Measurements from ENCODE around the gene SLC8A1.

- TF ChIP-seq, protein P1, sequence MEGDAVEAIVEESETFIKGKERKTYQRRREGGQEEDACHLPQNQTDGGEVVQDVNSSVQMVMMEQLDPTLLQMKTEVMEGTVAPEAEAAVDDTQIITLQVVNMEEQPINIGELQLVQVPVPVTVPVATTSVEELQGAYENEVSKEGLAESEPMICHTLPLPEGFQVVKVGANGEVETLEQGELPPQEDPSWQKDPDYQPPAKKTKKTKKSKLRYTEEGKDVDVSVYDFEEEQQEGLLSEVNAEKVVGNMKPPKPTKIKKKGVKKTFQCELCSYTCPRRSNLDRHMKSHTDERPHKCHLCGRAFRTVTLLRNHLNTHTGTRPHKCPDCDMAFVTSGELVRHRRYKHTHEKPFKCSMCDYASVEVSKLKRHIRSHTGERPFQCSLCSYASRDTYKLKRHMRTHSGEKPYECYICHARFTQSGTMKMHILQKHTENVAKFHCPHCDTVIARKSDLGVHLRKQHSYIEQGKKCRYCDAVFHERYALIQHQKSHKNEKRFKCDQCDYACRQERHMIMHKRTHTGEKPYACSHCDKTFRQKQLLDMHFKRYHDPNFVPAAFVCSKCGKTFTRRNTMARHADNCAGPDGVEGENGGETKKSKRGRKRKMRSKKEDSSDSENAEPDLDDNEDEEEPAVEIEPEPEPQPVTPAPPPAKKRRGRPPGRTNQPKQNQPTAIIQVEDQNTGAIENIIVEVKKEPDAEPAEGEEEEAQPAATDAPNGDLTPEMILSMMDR (IDR thresholded peaks at IDR 0.05), result no peak
- TF ChIP-seq POLR2A (IDR thresholded peaks at IDR 0.05), result no peak
These were observed 16.3 kb downstream of the SLC8A1 start for GRCh38 chr2:40435426-40436092.
